A549 (cell line): ENCODE data around the gene RASGRF1.

Experiments used
- CTCF ChIP-seq: fragments of >200 bp; sonication (Bioruptor Twin); formaldehyde crosslinking; IDR thresholded peaks from 3 replicates; pipeline ENCODE4 v1.5.1; 2016
- HOXA7 ChIP-seq: fragments of 250-450 bp; sonication (Bioruptor Pico); IDR thresholded peaks from 2 replicates; pipeline ENCODE4 v1.5.0; 2020; ENCODE audit warnings: mild to moderate bottlenecking, moderate library complexity
- MAFK ChIP-seq: fragments of 450-650 bp; IDR thresholded peaks from 2 replicates; pipeline ENCODE4 v1.6.1; 2014; ENCODE audit not compliant: partially characterized antibody
- MAX ChIP-seq: IDR thresholded peaks from 2 replicates; pipeline ENCODE4 v1.6.1; 2012
- PHF8 ChIP-seq: fragments of 200-600 bp; sonication (generic); IDR thresholded peaks from 2 replicates; pipeline ENCODE4 v1.6.1; 2016; ENCODE audit warnings: low read depth, mild to moderate bottlenecking, antibody characterized with exemption, moderate library complexity, borderline replicate concordance
- POLR2A ChIP-seq: IDR thresholded peaks from 2 replicates; pipeline ENCODE4 v1.6.1; 2012; ENCODE audit warnings: mild to moderate bottlenecking, low read length
- RAD21 ChIP-seq, 2 experiments: fragments of >200 bp in 1 of 2; sonication (Bioruptor Twin) in 1 of 2; formaldehyde crosslinking in 1 of 2; IDR thresholded peaks in 1 of 2; conservative IDR thresholded peaks in 1 of 2; 2 replicates in 1 of 2; 3 replicates in 1 of 2; pipeline ENCODE4 v1.6.1; 2012 to 2018; ENCODE audit warnings: inconsistent platforms in 1 of 2
- RCOR1 ChIP-seq: fragments of 150-350 bp; IDR thresholded peaks from 2 replicates; pipeline ENCODE4 v1.6.1; 2014; ENCODE audit warnings: antibody characterized with exemption, low read length, low read depth

- TF ChIP-seq CTCF (no peak), PHF8 (no peak), MAFK (no peak), RCOR1 (no peak), HOXA7 (no peak), MAX (no peak), POLR2A (no peak), RAD21 (conservative IDR thresholded peaks at IDR 0.05 in 1 of 2, IDR thresholded peaks at IDR 0.05 in 1 of 2) (no peak)
These were observed 146.4 kb downstream of the RASGRF1 start for GRCh38 chr15:78944202-78944625.
